MCF 10A (cell line): ENCODE measurements around the gene AIFM1. TPM values are rescaled to one million over a fixed set of nuclear protein-coding genes. Genes with fewer than 3 reads are reported as not detected.
"Not testable (repeated sequence)": the region's sequence is repeated elsewhere in the genome, so short reads cannot be mapped to it uniquely, and the experiment has no call there.

ENCODE experiments used
- BruUV-seq: library from RNA; stranded (reverse); fragments of 400-500 nt; replicated peaks from 2 replicates; lab custom pipeline; 2021; lab: Mats Ljungman, UMichigan
- CTCF ChIA-PET: fragments of 300-600 bp; sonication (Branson Sonifier 250); formaldehyde crosslinking; extraction: SDS; loops from one replicate; lab custom pipeline; 2021; ENCODE audit warnings: antibody characterized with exemption, inconsistent platforms; lab: Yijun Ruan, JAX
- POLR2A ChIA-PET: fragments of 300-600, 350-650 bp; sonication (Branson Sonifier 250); formaldehyde crosslinking; extraction: SDS; loops from one replicate; lab custom pipeline; 2020; ENCODE audit warnings: antibody characterized with exemption, inconsistent platforms; lab: Yijun Ruan, JAX
- DNase-seq: peaks from one replicate; pipeline ENCODE4 v3.0.0-alpha.2; 2018; ENCODE audit not compliant: unreplicated experiment
- H3K27ac Mint-ChIP-seq: one replicate; pipeline ENCODE4 v1.8.0; 2022; ENCODE audit warnings: mild to moderate bottlenecking, low read depth, mixed read lengths; ENCODE audit not compliant: unreplicated experiment
- H3K27me3 Mint-ChIP-seq: one replicate; pipeline ENCODE4 v1.8.0; 2022; ENCODE audit warnings: mixed read lengths; ENCODE audit not compliant: insufficient read depth, unreplicated experiment
- H3K36me3 Mint-ChIP-seq: one replicate; pipeline ENCODE4 v1.8.0; 2022; ENCODE audit warnings: mild to moderate bottlenecking, moderate library complexity, mixed read lengths; ENCODE audit not compliant: insufficient read depth, unreplicated experiment
- H3K4me1 Mint-ChIP-seq: one replicate; pipeline ENCODE4 v1.8.0; 2022; ENCODE audit warnings: mixed read lengths; ENCODE audit not compliant: insufficient read depth, unreplicated experiment
- H3K4me3 Mint-ChIP-seq: one replicate; pipeline ENCODE4 v1.8.0; 2022; ENCODE audit warnings: mild to moderate bottlenecking, moderate library complexity, mixed read lengths; ENCODE audit not compliant: unreplicated experiment
- H3K9me3 Mint-ChIP-seq: one replicate; pipeline ENCODE4 v1.8.0; 2022; ENCODE audit warnings: mixed read lengths; ENCODE audit not compliant: unreplicated experiment
- intact Hi-C: fragments of 100-400 bp; cut with micrococcal nuclease; formaldehyde crosslinking; loops from 2 replicates; pipeline ENCODE4 v1.14.1; 2022
- total RNA-seq: library from RNA; stranded (reverse); gene quantifications from 2 replicates; pipeline ENCODE4 v1.2.3, GENCODE V29; 2022
- TF ChIP-seq, protein P1 (sequence below): fragments of 200-600 bp; IDR thresholded peaks from one replicate; pipeline ENCODE4 v1.8.0; 2022; ENCODE audit warnings: antibody characterized with exemption, mild to moderate bottlenecking; ENCODE audit not compliant: unreplicated experiment

AIFM1 gene
- total RNA-seq, 1 experiment from 2014 or later = 43.2 TPM

DNA sequence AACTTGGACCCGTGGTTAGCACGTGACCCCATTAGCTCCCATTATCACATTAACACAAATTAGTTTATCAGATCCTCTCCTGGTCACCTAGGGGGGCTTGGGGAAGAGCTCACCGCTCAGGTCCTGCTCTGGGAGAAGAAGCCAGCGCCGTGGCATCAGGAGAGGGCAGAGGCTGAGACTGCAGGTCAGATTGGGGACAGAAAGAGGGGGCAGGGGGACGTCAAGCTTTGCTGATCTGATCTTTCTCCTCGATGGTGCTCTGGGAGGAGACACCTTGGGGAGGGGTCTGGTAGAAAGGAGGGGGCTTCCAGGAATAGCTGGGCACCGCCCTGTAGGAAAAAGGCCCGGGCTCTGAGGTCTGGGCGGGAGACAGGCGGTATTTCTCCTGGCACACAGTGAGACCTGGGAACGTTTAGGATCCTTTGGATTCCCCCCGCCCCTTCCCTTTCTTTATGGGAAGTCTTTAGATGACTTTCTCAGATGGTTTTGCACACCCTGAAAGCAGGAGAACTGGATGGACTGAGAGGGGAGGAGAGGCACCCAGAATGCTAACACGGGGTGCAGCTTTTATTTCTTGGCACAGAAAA, 46.2 kb downstream of the AIFM1 start:
- Mint-ChIP-seq H3K4me1 (peaks cover 22% of the 10 kb centered on the region), H3K9me3 (no peaks in the 10 kb centered on the region), H3K27me3 (peaks cover 27% of the 10 kb centered on the region), H3K27ac (no peak overlapping the region), H3K4me3 (no peak overlapping the region), H3K36me3 (peaks cover 6% of the 10 kb centered on the region)
- CTCF ChIA-PET = interaction anchor here (0.6 to 1.5 kb wide), 9 partner anchors 10 to 861 kb away, joined by 3 to 9 read pairs (median 4); partner anchors contain the start of gene ELF4
- no TSS peak for BruUV-seq
- TF ChIP-seq, protein P1, sequence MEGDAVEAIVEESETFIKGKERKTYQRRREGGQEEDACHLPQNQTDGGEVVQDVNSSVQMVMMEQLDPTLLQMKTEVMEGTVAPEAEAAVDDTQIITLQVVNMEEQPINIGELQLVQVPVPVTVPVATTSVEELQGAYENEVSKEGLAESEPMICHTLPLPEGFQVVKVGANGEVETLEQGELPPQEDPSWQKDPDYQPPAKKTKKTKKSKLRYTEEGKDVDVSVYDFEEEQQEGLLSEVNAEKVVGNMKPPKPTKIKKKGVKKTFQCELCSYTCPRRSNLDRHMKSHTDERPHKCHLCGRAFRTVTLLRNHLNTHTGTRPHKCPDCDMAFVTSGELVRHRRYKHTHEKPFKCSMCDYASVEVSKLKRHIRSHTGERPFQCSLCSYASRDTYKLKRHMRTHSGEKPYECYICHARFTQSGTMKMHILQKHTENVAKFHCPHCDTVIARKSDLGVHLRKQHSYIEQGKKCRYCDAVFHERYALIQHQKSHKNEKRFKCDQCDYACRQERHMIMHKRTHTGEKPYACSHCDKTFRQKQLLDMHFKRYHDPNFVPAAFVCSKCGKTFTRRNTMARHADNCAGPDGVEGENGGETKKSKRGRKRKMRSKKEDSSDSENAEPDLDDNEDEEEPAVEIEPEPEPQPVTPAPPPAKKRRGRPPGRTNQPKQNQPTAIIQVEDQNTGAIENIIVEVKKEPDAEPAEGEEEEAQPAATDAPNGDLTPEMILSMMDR = no peak
- POLR2A ChIA-PET = interaction anchor here (0.7 to 5.1 kb wide), 4 partner anchors 9 to 212 kb away, joined by 3 to 39 read pairs (median 8); partner anchors contain the start of genes AIFM1 and ELF4
- intact Hi-C loops = no loop called here
- DNase-seq = no peak

DNA sequence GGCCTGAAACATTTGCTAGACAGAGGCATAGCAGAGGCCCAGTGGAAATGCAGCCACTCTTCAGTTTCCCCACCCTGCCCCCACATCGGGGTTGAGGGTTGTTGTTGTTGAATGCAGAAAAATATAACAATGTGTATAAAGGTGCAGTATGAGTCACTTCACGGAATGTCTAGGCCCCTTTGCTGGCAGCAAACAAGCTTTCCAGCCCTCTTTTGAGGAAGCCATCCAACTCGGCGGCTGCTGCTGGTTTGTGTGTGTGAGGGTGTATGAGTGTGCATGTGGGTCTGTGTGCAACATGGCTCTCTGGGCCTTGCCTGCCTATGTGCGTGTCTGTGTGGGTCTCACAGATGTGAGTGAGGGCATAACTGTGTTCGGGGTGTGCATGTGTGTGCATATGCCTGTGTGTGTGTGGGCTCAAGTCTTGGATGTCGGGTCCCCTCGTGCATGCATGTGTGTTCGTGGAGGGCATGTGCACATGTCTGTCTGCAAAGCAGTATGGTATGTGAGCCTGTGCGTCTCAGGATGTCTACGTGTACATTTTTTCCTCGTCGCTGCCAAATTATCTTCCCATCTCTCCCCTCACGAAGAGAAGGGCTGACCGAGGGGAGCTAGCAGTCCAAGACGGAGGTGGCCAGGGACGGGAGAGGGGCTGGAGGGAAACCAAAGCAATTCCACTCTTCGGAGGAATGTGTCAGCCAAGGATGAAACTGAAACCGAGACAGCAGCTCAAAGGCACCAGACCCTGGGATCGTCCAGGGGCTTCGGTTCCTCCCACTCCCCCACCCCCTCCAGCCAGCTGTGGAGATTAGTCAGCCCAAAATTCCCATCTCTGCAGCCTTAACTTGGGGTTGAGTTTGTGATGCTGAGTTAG, 47.0 kb downstream of the AIFM1 start:
- TF ChIP-seq, protein P1 = no peak
- BruUV-seq = no TSS peak
- ChIA-PET CTCF (interaction anchor here (0.5 to 1.5 kb wide), 5 partner anchors 9 to 74 kb away, joined by 3 to 9 read pairs (median 4); partner anchors contain the start of gene ELF4), POLR2A (interaction anchor here (0.6 to 5.1 kb wide), 5 partner anchors 9 to 211 kb away, joined by 3 to 39 read pairs (median 5); partner anchors contain the start of genes AIFM1 and ELF4)
- Mint-ChIP-seq H3K27ac (no peak overlapping the region), H3K4me1 (peaks cover 26% of the 10 kb centered on the region), H3K36me3 (peaks cover 6% of the 10 kb centered on the region), H3K4me3 (no peak overlapping the region), H3K27me3 (peaks cover 27% of the 10 kb centered on the region), H3K9me3 (no peaks in the 10 kb centered on the region)
- intact Hi-C loops = no loop called here
- peak; percentile 73 for DNase-seq

DNA sequence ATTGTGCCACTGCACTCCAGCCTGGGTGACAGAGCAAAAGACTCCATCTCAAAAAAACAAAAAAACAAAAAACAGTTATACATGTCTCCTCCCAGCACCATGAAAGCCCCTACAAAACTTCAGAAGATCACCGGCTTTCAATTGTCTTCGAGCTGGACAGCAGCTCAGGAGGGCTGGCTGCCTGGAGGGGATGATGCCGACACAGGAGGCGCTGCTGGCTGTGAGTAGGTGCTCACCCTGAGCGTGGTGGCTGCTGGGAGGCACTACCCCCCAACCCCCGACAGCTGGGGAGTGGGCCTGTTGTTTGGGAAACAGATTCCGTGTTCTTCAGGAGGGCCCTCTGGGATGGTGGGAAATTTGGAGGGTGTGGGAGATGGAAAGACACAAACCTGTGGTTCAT, 48.5 kb downstream of the AIFM1 start:
- Mint-ChIP-seq H3K9me3 (no peaks in the 10 kb centered on the region), H3K27ac (no peak overlapping the region), H3K4me3 (no peak overlapping the region), H3K36me3 (peaks cover 6% of the 10 kb centered on the region), H3K4me1 (peaks cover 26% of the 10 kb centered on the region), H3K27me3 (peaks cover 15% of the 10 kb centered on the region)
- no peak for DNase-seq
- intact Hi-C loops = no loop called here
- POLR2A ChIA-PET = no interaction called here
- no TSS peak for BruUV-seq
- CTCF ChIA-PET = interaction anchor here (0.6 kb wide), 1 partner anchor 516 kb away, joined by 3 read pairs; no protein-coding TSS in a partner anchor
- TF ChIP-seq, protein P1 = no peak

DNA sequence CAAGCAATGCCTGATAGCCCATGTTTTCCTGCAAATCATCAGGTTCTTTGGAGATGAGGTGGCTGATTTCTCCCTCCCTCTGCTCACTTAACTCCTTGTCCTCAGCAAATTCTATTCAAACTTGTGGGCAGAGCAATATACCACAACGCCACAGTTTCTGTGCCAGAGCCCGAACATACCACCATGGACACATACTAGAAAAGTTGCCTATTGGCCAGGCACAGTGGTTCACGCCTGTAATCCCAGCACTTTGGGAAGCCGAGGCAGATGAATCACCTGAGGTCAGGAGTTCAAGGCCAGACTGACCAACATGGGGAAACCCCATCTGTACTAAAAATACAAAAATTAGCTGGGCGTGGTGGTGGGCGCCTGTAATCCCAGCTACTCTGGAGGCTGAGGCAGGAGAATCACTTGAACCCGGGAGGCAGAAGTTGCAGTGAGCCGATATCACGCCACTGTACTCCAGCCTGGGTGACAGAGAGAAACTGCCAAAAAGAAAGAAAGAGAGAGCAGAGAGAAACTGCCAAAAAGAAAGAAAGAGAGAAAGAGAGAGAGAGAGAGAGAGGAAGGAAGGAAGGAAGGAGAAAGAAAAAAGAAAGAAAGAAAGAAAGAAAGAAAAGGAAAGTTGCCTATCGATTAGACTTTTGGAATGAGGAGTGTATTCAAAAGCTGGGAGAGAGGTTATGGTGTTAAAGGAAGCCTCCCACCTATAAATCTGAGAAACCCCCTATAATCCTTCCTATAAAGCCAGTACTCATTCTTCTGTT, 50.3 kb downstream of the AIFM1 start:
- H3K9me3 Mint-ChIP-seq, H3K36me3 Mint-ChIP-seq, intact Hi-C loops, H3K27ac Mint-ChIP-seq, BruUV-seq, H3K4me3 Mint-ChIP-seq: not testable (repeated sequence)
- ChIA-PET POLR2A (interaction anchor here (1.6 to 2.4 kb wide), 2 partner anchors 10 to 50 kb away, joined by 3 to 7 read pairs; partner anchors contain the start of gene AIFM1), CTCF (interaction anchor here (0.6 kb wide), 2 partner anchors 23 to 135 kb away, joined by 3 read pairs; no protein-coding TSS in a partner anchor)
- Mint-ChIP-seq H3K4me1 (peaks cover 33% of the 10 kb centered on the region), H3K27me3 (peaks cover 15% of the 10 kb centered on the region)
- peak; percentile 19 for DNase-seq
